MM.1S (cell line): ENCODE results near the gene ZDHHC11B.

Experiments used
- CTCF ChIP-seq: fragments of 300-600 bp; sonication (generic); IDR thresholded peaks from 2 replicates; pipeline ENCODE4 v1.5.1; 2016; ENCODE audit warnings: antibody characterized with exemption, low read length, mixed read lengths
- EZH2 ChIP-seq: fragments of 300-600 bp; sonication (generic); optimal IDR thresholded peaks from 2 replicates; pipeline ENCODE3; 2017; ENCODE audit warnings: low read depth, mild to moderate bottlenecking, antibody characterized with exemption, low read length, mixed read lengths
- EZH2phosphoT487 ChIP-seq: fragments of 300-600 bp; sonication (generic); IDR thresholded peaks from 2 replicates; pipeline ENCODE4 v1.6.1; 2018; ENCODE audit warnings: antibody characterized with exemption, low read length

GRCh38 chr5:664343-664993 lies 120.1 kb downstream of the ZDHHC11B start:
- TF ChIP-seq CTCF, result no peak
- no peak for TF ChIP-seq EZH2
- no peak for TF ChIP-seq EZH2phosphoT487
